Dendritic cell treated with granulocyte-macrophage colony-stimulating factor and Interleukin-4, amounts not matched to agents 40 ng/mL and 50 ng/mL, for 4 days (primary cell): ENCODE data around the gene L2HGDH.

Experiments used
- H3K27ac Mint-ChIP-seq: one replicate; pipeline ENCODE4 v1.8.0; 2022; ENCODE audit warnings: mild to moderate bottlenecking, mixed read lengths
- H3K27me3 Mint-ChIP-seq: one replicate; pipeline ENCODE4 v1.8.0; 2022; ENCODE audit warnings: mild to moderate bottlenecking, mixed read lengths
- H3K36me3 Mint-ChIP-seq: one replicate; pipeline ENCODE4 v1.8.0; 2022; ENCODE audit warnings: low read depth, mixed read lengths
- H3K4me1 Mint-ChIP-seq: one replicate; pipeline ENCODE4 v1.8.0; 2022; ENCODE audit warnings: low read depth, mixed read lengths
- H3K4me3 Mint-ChIP-seq: one replicate; pipeline ENCODE4 v1.8.0; 2022; ENCODE audit warnings: mild to moderate bottlenecking, moderate library complexity, mixed read lengths
- H3K9me3 Mint-ChIP-seq: one replicate; pipeline ENCODE4 v1.8.0; 2022; ENCODE audit warnings: mixed read lengths
- intact Hi-C: fragments of 100-400 bp; cut with micrococcal nuclease; formaldehyde crosslinking; loops from one replicate; pipeline ENCODE4 v1.15.0; 2022

The L2HGDH gene

GRCh38 chr14:50225067-50225973 lies 86.7 kb downstream of the L2HGDH start:
- Mint-ChIP-seq H3K36me3 (peaks cover 24% of the 10 kb centered on the region), H3K9me3 (no peaks in the 10 kb centered on the region), H3K4me3 (peak overlapping the region; percentile 17), H3K27ac (peak overlapping the region; percentile 65), H3K4me1 (peaks cover 47% of the 10 kb centered on the region), H3K27me3 (no peaks in the 10 kb centered on the region)
- intact Hi-C loops: loop anchor here (5.0 kb wide), 2 partner anchors 37 to 307 kb away; partner anchors contain the start of gene MAP4K5

- Mint-ChIP-seq H3K27me3 (no peaks in the 10 kb centered on the region), H3K4me3 (no peak overlapping the region), H3K9me3 (no peaks in the 10 kb centered on the region), H3K27ac (peak overlapping the region; percentile 14), H3K4me1 (peaks cover 52% of the 10 kb centered on the region), H3K36me3 (peaks cover 21% of the 10 kb centered on the region)
- intact Hi-C loops: no loop called here
These were observed 89.9 kb downstream of the L2HGDH start for GRCh38 chr14:50222055-50222613.

- H3K27me3 Mint-ChIP-seq: no peaks in the 10 kb centered on the region
- peaks cover 36% of the 10 kb centered on the region for H3K4me1 Mint-ChIP-seq
- H3K27ac Mint-ChIP-seq: no peak overlapping the region
- no peak overlapping the region for H3K4me3 Mint-ChIP-seq
- no peaks in the 10 kb centered on the region for H3K9me3 Mint-ChIP-seq
- intact Hi-C loops: no loop called here
- peaks cover 16% of the 10 kb centered on the region for H3K36me3 Mint-ChIP-seq
These were observed 93.5 kb downstream of the L2HGDH start for GRCh38 chr14:50218501-50218900.

- Mint-ChIP-seq H3K4me3 (no peak overlapping the region), H3K9me3 (no peaks in the 10 kb centered on the region), H3K36me3 (no peaks in the 10 kb centered on the region), H3K27me3 (no peaks in the 10 kb centered on the region), H3K27ac (no peak overlapping the region), H3K4me1 (peaks cover 33% of the 10 kb centered on the region)
- intact Hi-C loops: no loop called here
These were observed 96.6 kb downstream of the L2HGDH start for GRCh38 chr14:50215416-50215815.

- H3K9me3 Mint-ChIP-seq: no peaks in the 10 kb centered on the region
- peak overlapping the region; percentile 54 for H3K4me3 Mint-ChIP-seq
- intact Hi-C loops: no loop called here
- H3K27me3 Mint-ChIP-seq: no peaks in the 10 kb centered on the region
- H3K27ac Mint-ChIP-seq: peak overlapping the region; percentile 41
- peaks cover 22% of the 10 kb centered on the region for H3K4me1 Mint-ChIP-seq
- H3K36me3 Mint-ChIP-seq: no peaks in the 10 kb centered on the region
These were observed 98.2 kb downstream of the L2HGDH start for GRCh38 chr14:50213795-50214194.

- Mint-ChIP-seq H3K9me3 (no peaks in the 10 kb centered on the region), H3K27me3 (no peaks in the 10 kb centered on the region), H3K36me3 (no peaks in the 10 kb centered on the region), H3K4me1 (peaks cover 15% of the 10 kb centered on the region), H3K4me3 (no peak overlapping the region), H3K27ac (peak overlapping the region; percentile 41)
- intact Hi-C loops: no loop called here
These were observed 99.3 kb downstream of the L2HGDH start for GRCh38 chr14:50212726-50213125.

- H3K4me1 Mint-ChIP-seq: peaks cover 18% of the 10 kb centered on the region
- H3K36me3 Mint-ChIP-seq: no peaks in the 10 kb centered on the region
- no peak overlapping the region for H3K4me3 Mint-ChIP-seq
These were observed 102.0 kb downstream of the L2HGDH start for GRCh38 chr14:50210074-50210473.

GRCh38 chr14:50198499-50198898 lies 113.5 kb downstream of the L2HGDH start:
- Mint-ChIP-seq H3K36me3 (peaks cover 66% of the 10 kb centered on the region), H3K9me3 (no peaks in the 10 kb centered on the region), H3K27ac (no peak overlapping the region), H3K4me1 (no peaks in the 10 kb centered on the region), H3K27me3 (no peaks in the 10 kb centered on the region), H3K4me3 (no peak overlapping the region)
- intact Hi-C loops: no loop called here

More at GRCh38 chr14:50210074-50210473, 102.0 kb downstream of the L2HGDH start:
- intact Hi-C loops: no loop called here
- Mint-ChIP-seq H3K9me3 (no peaks in the 10 kb centered on the region), H3K27me3 (no peaks in the 10 kb centered on the region), H3K27ac (no peak overlapping the region)

- Mint-ChIP-seq H3K4me3 (no peak overlapping the region), H3K9me3 (no peaks in the 10 kb centered on the region), H3K27ac (no peak overlapping the region), H3K27me3 (no peaks in the 10 kb centered on the region), H3K36me3 (peaks cover 69% of the 10 kb centered on the region), H3K4me1 (no peaks in the 10 kb centered on the region)
- intact Hi-C loops: no loop called here
These were observed 120.5 kb downstream of the L2HGDH start for GRCh38 chr14:50191499-50191898.
